RWPE2 (cell line): ENCODE results near the gene PRKCH.

Source experiments
- ATAC-seq: fragments of 200-7000 bp; cut with Tn5 transposase; 3 replicates; pipeline ENCODE4 v1.9.1; 2021; ENCODE audit warnings: low read depth
- DNase-seq: peaks from one replicate; pipeline ENCODE4 v3.0.0-alpha.2; 2020; ENCODE audit warnings: low spot score
- H3K27ac ChIP-seq: fragments of 450-650 bp; 2 replicates; pipeline ENCODE4 v1.5.1; 2017; ENCODE audit warnings: mild to moderate bottlenecking; ENCODE audit not compliant: poor library complexity, severe bottlenecking
- H3K27me3 ChIP-seq: fragments of 250-450 bp; sonication (Bioruptor Pico); 2 replicates; pipeline ENCODE4 v1.5.1; 2021; ENCODE audit warnings: mild to moderate bottlenecking, moderate library complexity; ENCODE audit not compliant: insufficient read depth, poor library complexity, severe bottlenecking
- H3K36me3 ChIP-seq: fragments of 250-450 bp; sonication (Bioruptor Pico); 2 replicates; pipeline ENCODE4 v1.5.1; 2020; ENCODE audit warnings: low read depth, mild to moderate bottlenecking, moderate library complexity
- H3K4me1 ChIP-seq: fragments of 250-450 bp; sonication (Bioruptor Pico); 2 replicates; pipeline ENCODE4 v1.5.1; 2021; ENCODE audit warnings: mild to moderate bottlenecking, moderate library complexity; ENCODE audit not compliant: insufficient read depth, poor library complexity, severe bottlenecking
- H3K4me3 ChIP-seq: fragments of 250-450 bp; sonication (Bioruptor Pico); 2 replicates; pipeline ENCODE4 v1.5.1; 2021; ENCODE audit warnings: mild to moderate bottlenecking, moderate library complexity; ENCODE audit not compliant: severe bottlenecking
- H3K9me3 ChIP-seq: fragments of 250-450 bp; sonication (Bioruptor Pico); 2 replicates; pipeline ENCODE4 v1.5.1; 2021; ENCODE audit warnings: mild to moderate bottlenecking, moderate library complexity; ENCODE audit not compliant: severe bottlenecking
- CTCF ChIP-seq: fragments of 450-650 bp; IDR thresholded peaks from one replicate; pipeline ENCODE4 v1.5.1; 2017; ENCODE audit warnings: mild to moderate bottlenecking, moderate library complexity; ENCODE audit not compliant: poor library complexity, severe bottlenecking

The PRKCH gene

GRCh38 chr14:61484826-61485584, 163.6 kb downstream of the PRKCH start:
- ATAC-seq (no peak), DNase-seq (no peak)
- Histone ChIP-seq H3K9me3 (no peaks in the 10 kb centered on the region), H3K4me3 (no peak overlapping the region), H3K27me3 (no peaks in the 10 kb centered on the region), H3K27ac (no peak overlapping the region), H3K36me3 (peaks cover 8% of the 10 kb centered on the region), H3K4me1 (peaks cover 7% of the 10 kb centered on the region)
- no peak for TF ChIP-seq CTCF

GRCh38 chr14:61485661-61486060, 164.3 kb downstream of the PRKCH start:
- peaks cover under 1% of the 10 kb centered on the region for H3K4me1 ChIP-seq
- no peak for DNase-seq
- no peak for TF ChIP-seq CTCF
- no peak overlapping the region for H3K27ac ChIP-seq
- H3K9me3 ChIP-seq, result no peaks in the 10 kb centered on the region
- H3K36me3 ChIP-seq, result peaks cover 8% of the 10 kb centered on the region
- H3K27me3 ChIP-seq, result no peaks in the 10 kb centered on the region
- H3K4me3 ChIP-seq, result no peak overlapping the region
- no peak for ATAC-seq

DNA sequence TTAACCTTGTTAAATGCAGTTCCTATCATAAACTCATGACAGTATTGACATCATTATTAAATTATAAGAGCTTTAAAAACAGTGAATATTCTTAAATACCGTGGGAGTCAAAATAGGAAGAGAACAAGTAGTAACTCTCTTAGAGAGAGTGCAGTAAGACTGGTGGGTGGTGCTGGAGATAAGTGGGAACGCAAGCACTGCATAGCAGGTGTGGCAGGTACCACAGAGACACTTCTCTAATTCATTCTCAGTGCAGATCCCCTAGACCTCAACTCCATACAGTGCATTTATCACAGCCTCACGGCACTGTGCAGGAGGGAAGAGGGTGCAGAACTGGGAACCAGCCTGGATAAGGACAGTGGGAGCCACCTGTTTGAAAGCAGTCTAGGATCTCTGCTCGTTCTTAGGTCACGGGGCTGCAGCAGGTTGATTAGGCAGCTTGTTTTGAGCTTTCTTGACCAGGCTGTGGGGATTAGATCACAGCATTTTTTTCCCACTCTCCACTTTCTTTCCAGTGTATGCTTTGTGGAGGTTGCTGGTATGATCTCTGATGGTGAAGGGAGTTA, 165.6 kb downstream of the PRKCH start:
- H3K4me3 ChIP-seq, result no peak overlapping the region
- TF ChIP-seq CTCF, result no peak
- no peaks in the 10 kb centered on the region for H3K4me1 ChIP-seq
- no peak for DNase-seq
- H3K27ac ChIP-seq, result no peak overlapping the region
- ATAC-seq, result no peak
- no peaks in the 10 kb centered on the region for H3K27me3 ChIP-seq
- H3K9me3 ChIP-seq, result no peaks in the 10 kb centered on the region
- peaks cover 8% of the 10 kb centered on the region for H3K36me3 ChIP-seq

GRCh38 chr14:61488417-61489401, 167.3 kb downstream of the PRKCH start:
- Histone ChIP-seq H3K9me3 (no peaks in the 10 kb centered on the region), H3K27me3 (no peaks in the 10 kb centered on the region), H3K36me3 (peaks cover 13% of the 10 kb centered on the region), H3K4me3 (no peak overlapping the region), H3K4me1 (peaks cover 15% of the 10 kb centered on the region), H3K27ac (no peak overlapping the region)
- DNase-seq (no peak), ATAC-seq (no peak)
- no peak for TF ChIP-seq CTCF
